ENCODE data around the gene CARD19.

- TF ChIP-seq CTCF (IDR thresholded peaks at IDR 0.05) (no peak), POLR2A (IDR thresholded peaks at IDR 0.05) (no peak)
Observed at GRCh38 chr9:93108291-93109041, 12.4 kb downstream of the CARD19 start.
